H1 (cell line): ENCODE data around the gene PLCB1. TPM values are rescaled to one million over a fixed set of nuclear protein-coding genes. Genes with fewer than 3 reads are reported as not detected.

Source experiments
- CTCF ChIA-PET: fragments of 300-600 bp; sonication (Branson Sonifier 250); formaldehyde crosslinking; loops from one replicate; lab custom pipeline; 2021; ENCODE audit not compliant: partially characterized antibody; lab: Charles Lee
- POLR2A ChIA-PET: fragments of 300-600 bp; sonication (Branson Sonifier 250); formaldehyde crosslinking; loops from one replicate; lab custom pipeline; 2021; ENCODE audit warnings: inconsistent platforms; ENCODE audit not compliant: partially characterized antibody; lab: Charles Lee
- DNase-seq, 2 experiments: peaks; one replicate each; pipeline versions ENCODE4 v3.0.0 to v3.0.0-alpha.2; 2010 to 2022; ENCODE audit warnings: low spot score in 2 of 2, low read depth in 1 of 2, mixed read lengths in 1 of 2
- FAIRE-seq: peaks from 2 replicates; lab custom pipeline; 2011; peaks lifted over from hg19 to GRCh38; lab: Jason Lieb, UNC
- H2AFZ ChIP-seq: 2 replicates; pipeline ENCODE4 v1.8.1; 2012; ENCODE audit warnings: low read length, inconsistent platforms
- H2AK5ac ChIP-seq: 2 replicates; pipeline ENCODE4 v1.6.1; 2013; ENCODE audit warnings: low read depth, low read length
- H2BK120ac ChIP-seq: replicated peaks from 2 replicates; pipeline ENCODE3; 2013; ENCODE audit warnings: low read depth, low read length, inconsistent platforms
- H2BK12ac ChIP-seq: 2 replicates; pipeline ENCODE4 v1.6.1; 2013; ENCODE audit warnings: low read depth, low read length
- H2BK15ac ChIP-seq: 2 replicates; pipeline ENCODE4 v1.6.1; 2013; ENCODE audit warnings: low read length
- H2BK20ac ChIP-seq: 2 replicates; pipeline ENCODE4 v1.6.1; 2013; ENCODE audit warnings: low read length
- H2BK5ac ChIP-seq: 2 replicates; pipeline ENCODE4 v1.6.1; 2013; ENCODE audit warnings: low read depth, low read length
- H3K14ac ChIP-seq: 2 replicates; pipeline ENCODE4 v1.6.1; 2013; ENCODE audit warnings: inconsistent platforms; ENCODE audit not compliant: insufficient read length
- H3K18ac ChIP-seq: 2 replicates; pipeline ENCODE4 v1.6.1; 2013; ENCODE audit warnings: low read length; ENCODE audit errors: extremely low read depth
- H3K23ac ChIP-seq: 2 replicates; pipeline ENCODE4 v1.6.1; 2013; ENCODE audit warnings: inconsistent platforms; ENCODE audit not compliant: insufficient read length
- H3K23me2 ChIP-seq: 2 replicates; pipeline ENCODE4 v1.6.1; 2013; ENCODE audit warnings: low read depth, low read length
- H3K27ac ChIP-seq: 2 replicates; pipeline ENCODE4 v1.6.1; 2011; ENCODE audit warnings: low read depth, low read length, inconsistent platforms
- H3K27me3 ChIP-seq, 4 experiments: replicated peaks in 1 of 4; 1 replicate in 1 of 4; 2 replicates in 3 of 4; pipeline versions ENCODE4 v1.6.1 to v1.8.1; 2011 to 2013; ENCODE audit warnings: low read length in 3 of 4, mild to moderate bottlenecking in 3 of 4, inconsistent platforms in 2 of 4, mixed read lengths in 2 of 4, moderate library complexity in 1 of 4; ENCODE audit not compliant: control insufficient read depth in 3 of 4, insufficient read depth in 3 of 4; ENCODE audit errors: extremely low read depth in 1 of 4
- H3K36me3 ChIP-seq, 4 experiments: 2 replicates each; pipeline versions ENCODE4 v1.6.1 to v1.8.1; 2011 to 2013; ENCODE audit warnings: mild to moderate bottlenecking in 4 of 4, low read length in 3 of 4, moderate library complexity in 2 of 4, control low read depth in 1 of 4, inconsistent platforms in 1 of 4; ENCODE audit not compliant: insufficient read depth in 4 of 4, control insufficient read depth in 2 of 4
- H3K4ac ChIP-seq: replicated peaks from 2 replicates; pipeline ENCODE3; 2013; ENCODE audit warnings: low read length, low read depth, mixed read lengths, inconsistent platforms; ENCODE audit not compliant: insufficient read length
- H3K4me1 ChIP-seq, 4 experiments: replicated peaks in 1 of 4; 1 replicate in 1 of 4; 2 replicates in 3 of 4; pipeline versions ENCODE4 v1.6.1 to v1.8.1; 2011 to 2013; ENCODE audit warnings: low read length in 3 of 4, inconsistent platforms in 2 of 4, mixed read lengths in 1 of 4; ENCODE audit not compliant: insufficient read depth in 4 of 4, control insufficient read depth in 3 of 4
- H3K4me2 ChIP-seq, 2 experiments: 2 replicates each; pipeline versions ENCODE4 v1.6.1 to v1.8.1; 2011 to 2013; ENCODE audit warnings: low read depth in 2 of 2, low read length in 2 of 2, control low read depth in 1 of 2, inconsistent platforms in 1 of 2, mild to moderate bottlenecking in 1 of 2; ENCODE audit not compliant: insufficient read depth in 1 of 2
- H3K4me3 ChIP-seq, 4 experiments: fragments of 200-600, 300-600 bp in 1 of 4; sonication (generic), shearing (Covaris generic), sonication (Bioruptor Twin) in 1 of 4; 2 replicates each; pipeline versions ENCODE4 v1.5.1 to v1.8.1; 2011 to 2016; ENCODE audit warnings: low read length in 4 of 4, low read depth in 3 of 4, control low read depth in 2 of 4, inconsistent platforms in 2 of 4, mild to moderate bottlenecking in 2 of 4, mixed read lengths in 1 of 4, moderate library complexity in 1 of 4; ENCODE audit not compliant: insufficient read depth in 2 of 4; ENCODE audit errors: extremely low read depth in 1 of 4
- H3K56ac ChIP-seq: replicated peaks from 2 replicates; pipeline ENCODE3; 2013; ENCODE audit warnings: low read depth, mild to moderate bottlenecking, mixed read lengths, low read length, inconsistent platforms; ENCODE audit not compliant: insufficient read length
- H3K79me1 ChIP-seq: 2 replicates; pipeline ENCODE4 v1.6.1; 2013; ENCODE audit warnings: low read depth, low read length, control low read depth
- H3K79me2 ChIP-seq, 2 experiments: 2 replicates each; pipeline versions ENCODE4 v1.6.1 to v1.8.1; 2012 to 2013; ENCODE audit warnings: low read length in 2 of 2, mild to moderate bottlenecking in 2 of 2, inconsistent platforms in 1 of 2; ENCODE audit not compliant: insufficient read depth in 2 of 2, control insufficient read depth in 1 of 2
- H3K9ac ChIP-seq, 4 experiments: replicated peaks in 1 of 4; 1 replicate in 1 of 4; 2 replicates in 3 of 4; pipeline versions ENCODE4 v1.6.1 to v1.8.1; 2011 to 2013; ENCODE audit warnings: low read depth in 3 of 4, low read length in 3 of 4, control low read depth in 2 of 4, mild to moderate bottlenecking in 2 of 4, moderate library complexity in 2 of 4, inconsistent platforms in 1 of 4; ENCODE audit errors: extremely low read depth in 1 of 4
- H3K9me3 ChIP-seq, 2 experiments: 2 replicates each; pipeline versions ENCODE4 v1.6.1 to v1.8.1; 2012 to 2013; ENCODE audit warnings: mild to moderate bottlenecking in 2 of 2, moderate library complexity in 2 of 2, control low read depth in 1 of 2, inconsistent platforms in 1 of 2, low read depth in 1 of 2, low read length in 1 of 2, mixed read lengths in 1 of 2; ENCODE audit not compliant: insufficient read depth in 2 of 2
- H4K20me1 ChIP-seq, 2 experiments: replicated peaks in 1 of 2; 2 replicates each; pipeline versions ENCODE3 to v1.8.1; 2011 to 2013; ENCODE audit warnings: inconsistent platforms in 2 of 2, low read length in 2 of 2, mild to moderate bottlenecking in 1 of 2; ENCODE audit not compliant: insufficient read depth in 2 of 2, control insufficient read depth in 1 of 2
- H4K5ac ChIP-seq: 2 replicates; pipeline ENCODE4 v1.6.1; 2013; ENCODE audit warnings: low read length, low read depth, mixed read lengths, inconsistent platforms; ENCODE audit not compliant: insufficient read length
- H4K8ac ChIP-seq: 2 replicates; pipeline ENCODE4 v1.8.0; 2013; ENCODE audit warnings: mild to moderate bottlenecking, moderate library complexity, low read length, inconsistent platforms; ENCODE audit not compliant: insufficient read depth; ENCODE audit errors: extremely low read depth
- H4K91ac ChIP-seq: replicated peaks from 2 replicates; pipeline ENCODE3; 2013; ENCODE audit warnings: low read length, mixed read lengths, inconsistent platforms; ENCODE audit not compliant: insufficient read length
- BRCA1 ChIP-seq: IDR thresholded peaks from 2 replicates; pipeline ENCODE4 v1.6.1; 2012; ENCODE audit warnings: low read depth, low read length, improper control_type of control experiment
- EP300 ChIP-seq, 2 experiments: IDR thresholded peaks; 1 replicate in 1 of 2; 2 replicates in 1 of 2; pipeline ENCODE4 v1.6.1; 2011 to 2012; ENCODE audit warnings: low read depth in 2 of 2, low read length in 2 of 2, mild to moderate bottlenecking in 2 of 2, borderline replicate concordance in 1 of 2, inconsistent platforms in 1 of 2, moderate library complexity in 1 of 2
- JUN ChIP-seq: IDR thresholded peaks from 2 replicates; pipeline ENCODE4 v1.6.1; 2011; ENCODE audit warnings: low read depth, mild to moderate bottlenecking, improper control_type of control experiment, low read length
- JUND ChIP-seq: IDR thresholded peaks from 2 replicates; pipeline ENCODE4 v1.6.1; 2011; ENCODE audit warnings: mild to moderate bottlenecking, improper control_type of control experiment, low read length
- RXRA ChIP-seq: IDR thresholded peaks from 2 replicates; pipeline ENCODE4 v1.6.1; 2011; ENCODE audit warnings: low read depth, mild to moderate bottlenecking, low read length, moderate library complexity; ENCODE audit not compliant: insufficient read depth
- SP1 ChIP-seq: IDR thresholded peaks from 2 replicates; pipeline ENCODE4 v1.6.1; 2011; ENCODE audit warnings: low read depth, low read length
- SUZ12 ChIP-seq: fragments of 200-600 bp; sonication (generic); IDR thresholded peaks from 2 replicates; pipeline ENCODE4 v1.6.1; 2012; ENCODE audit warnings: mild to moderate bottlenecking, inconsistent platforms, low read length, moderate library complexity, mixed read lengths
- TAF1 ChIP-seq: IDR thresholded peaks from 2 replicates; pipeline ENCODE4 v1.6.1; 2011; ENCODE audit warnings: mild to moderate bottlenecking, low read depth, low read length
- TAF7 ChIP-seq: optimal IDR thresholded peaks from 2 replicates; pipeline ENCODE3; 2011; ENCODE audit warnings: low read depth, mild to moderate bottlenecking, inconsistent platforms, low read length, moderate library complexity, borderline replicate concordance
- TBP ChIP-seq: IDR thresholded peaks from 2 replicates; pipeline ENCODE4 v1.6.1; 2011; ENCODE audit warnings: low read depth, low read length, improper control_type of control experiment
- USF2 ChIP-seq: IDR thresholded peaks from 2 replicates; pipeline ENCODE4 v1.6.1; 2011; ENCODE audit warnings: low read length, improper control_type of control experiment
- ZNF274 ChIP-seq: IDR thresholded peaks from 2 replicates; pipeline ENCODE4 v1.7.0; 2012; ENCODE audit warnings: low read length, borderline replicate concordance; ENCODE audit errors: extremely low read depth
- WGBS, 2 experiments: shearing (Covaris generic) in 1 of 2; methylation state at CpG; one replicate each; pipeline versions ENCODE4 v1.1.6 to v1.1.7; 2013 to 2015; ENCODE audit warnings: low lambda C conversion rate in 2 of 2, mixed read lengths in 2 of 2, inconsistent platforms in 1 of 2, low coverage in 1 of 2, missing lambda C conversion rate in 1 of 2; ENCODE audit not compliant: insufficient replicate concordance in 2 of 2, insufficient coverage in 1 of 2, insufficient read length in 1 of 2; ENCODE audit errors: extremely low coverage in 1 of 2, missing lambda C conversion rate in 1 of 2; 5-methylcytosine and 5-hydroxymethylcytosine counted together
- polyA plus RNA-seq, 7 experiments: library from polyadenylated mRNA; depleted of rRNA in 3 of 7; stranded (reverse) in 5 of 7; unstranded in 2 of 7; fragments of >200 nt in 5 of 7; fragments of 200-250 nt in 2 of 7; gene quantifications; 1 replicate in 5 of 7; 2 replicates in 1 of 7; 4 replicates in 1 of 7; pipeline versions ENCODE4 v1.2.1 to v1.2.3, GENCODE V29; 2011 to 2013; ENCODE audit warnings: missing spikeins in 2 of 7, mixed read lengths in 2 of 7
- total RNA-seq: library from RNA; stranded (reverse); fragmentation: NEBNext Ultra II Directional; extraction: Animal tissue kit (Norgen Biotek cat#: 25700); gene quantifications from 2 replicates; pipeline ENCODE4 v1.2.1, GENCODE V29; 2021

The PLCB1 gene
- total and polyA plus RNA-seq, 2 of the 8 experiments (the other 6 are each of a cell fraction or from before 2014, with no cell fraction given) = 2.6 to 9.1 TPM

DNA sequence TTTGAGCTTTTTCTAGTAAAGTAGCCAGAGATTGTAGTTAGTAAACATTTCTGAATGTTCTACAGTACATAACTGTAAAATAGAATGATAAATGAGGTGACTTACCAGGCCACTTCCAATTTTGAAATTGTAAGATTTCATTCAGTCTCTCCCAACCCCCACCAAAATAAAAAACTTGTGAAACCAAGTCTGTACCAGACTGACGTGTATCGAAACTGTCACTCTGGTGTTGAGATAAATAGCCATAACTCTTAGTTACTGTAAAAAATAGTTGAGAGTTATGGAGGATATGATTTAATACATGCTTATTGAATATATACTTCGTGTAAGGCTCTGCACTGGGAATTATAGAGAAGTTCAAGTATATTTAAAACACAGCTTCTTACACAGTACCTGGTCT is 455.7 kb downstream of the PLCB1 start:
- no peaks in the 10 kb centered on the region for H3K79me1 ChIP-seq
- no peak overlapping the region for H2AK5ac ChIP-seq
- DNase-seq (no peak), FAIRE-seq (no peak)
- no peak overlapping the region for H3K56ac ChIP-seq
- H3K27ac ChIP-seq = no peak overlapping the region
- H3K79me2 ChIP-seq = no peaks in the 10 kb centered on the region
- no peak for TF ChIP-seq USF2
- TF ChIP-seq EP300 (IDR thresholded peaks at IDR 0.05; ENCODE audit: borderline replicate concordance in 1 of 2, low read depth in 2 of 2, low read length in 2 of 2) = no peak
- TF ChIP-seq BRCA1 = no peak
- TF ChIP-seq SP1 = no peak
- TF ChIP-seq RXRA = no peak
- no peak for TF ChIP-seq SUZ12
- TF ChIP-seq JUND = no peak
- TF ChIP-seq TAF7 = no peak
- no peak for TF ChIP-seq TAF1
- no peak for TF ChIP-seq JUN
- no peak for TF ChIP-seq ZNF274
- no peak for TF ChIP-seq TBP
- peaks cover 0 to 4% (median under 1%) of the 10 kb centered on the region in 4 experiments; a peak in 2 of 7 replicates for H3K4me1 ChIP-seq
- no peak overlapping the region for H2BK120ac ChIP-seq
- H3K4me2 ChIP-seq = no peak overlapping the region
- H3K4me3 ChIP-seq = no peak overlapping the region
- H4K5ac ChIP-seq = no peak overlapping the region
- H2BK20ac ChIP-seq = no peak overlapping the region
- no peak overlapping the region for H2BK5ac ChIP-seq
- POLR2A ChIA-PET = no interaction called here
- H4K91ac ChIP-seq = no peak overlapping the region
- no peak overlapping the region for H3K9ac ChIP-seq
- H4K8ac ChIP-seq = no peak overlapping the region
- H2BK15ac ChIP-seq = no peak overlapping the region
- H3K9me3 ChIP-seq = no peaks in the 10 kb centered on the region
- H3K36me3 ChIP-seq = no peaks in the 10 kb centered on the region
- H3K23ac ChIP-seq = no peak overlapping the region
- H3K14ac ChIP-seq = no peak overlapping the region
- no peak overlapping the region for H3K18ac ChIP-seq
- H4K20me1 ChIP-seq = no peaks in the 10 kb centered on the region
- H2AFZ ChIP-seq = no peak overlapping the region
- H2BK12ac ChIP-seq = no peak overlapping the region
- H3K23me2 ChIP-seq = no peaks in the 10 kb centered on the region; the same call in 1 of the 2 replicates
- no peaks in the 10 kb centered on the region for H3K27me3 ChIP-seq
- 91% methylated on average over 3 of the region's 3 CpGs; no CpG with 5 or more reads in 1 of the 2 experiments for WGBS, 2 experiments
- no peak overlapping the region for H3K4ac ChIP-seq
- CTCF ChIA-PET = interaction anchor here (1.2 to 1.4 kb wide), 3 partner anchors 9 to 135 kb away, joined by 3 to 5 read pairs (median 4); no protein-coding TSS in a partner anchor
